ENCODE data around the gene BMAL1.
A peak's percentile ranks its signal among the peaks of the same experiment; 100 is the strongest.
"Not testable (repeated sequence)": the region's sequence is repeated elsewhere in the genome, so short reads cannot be mapped to it uniquely, and the experiment has no call there.

BMAL1 gene

DNA sequence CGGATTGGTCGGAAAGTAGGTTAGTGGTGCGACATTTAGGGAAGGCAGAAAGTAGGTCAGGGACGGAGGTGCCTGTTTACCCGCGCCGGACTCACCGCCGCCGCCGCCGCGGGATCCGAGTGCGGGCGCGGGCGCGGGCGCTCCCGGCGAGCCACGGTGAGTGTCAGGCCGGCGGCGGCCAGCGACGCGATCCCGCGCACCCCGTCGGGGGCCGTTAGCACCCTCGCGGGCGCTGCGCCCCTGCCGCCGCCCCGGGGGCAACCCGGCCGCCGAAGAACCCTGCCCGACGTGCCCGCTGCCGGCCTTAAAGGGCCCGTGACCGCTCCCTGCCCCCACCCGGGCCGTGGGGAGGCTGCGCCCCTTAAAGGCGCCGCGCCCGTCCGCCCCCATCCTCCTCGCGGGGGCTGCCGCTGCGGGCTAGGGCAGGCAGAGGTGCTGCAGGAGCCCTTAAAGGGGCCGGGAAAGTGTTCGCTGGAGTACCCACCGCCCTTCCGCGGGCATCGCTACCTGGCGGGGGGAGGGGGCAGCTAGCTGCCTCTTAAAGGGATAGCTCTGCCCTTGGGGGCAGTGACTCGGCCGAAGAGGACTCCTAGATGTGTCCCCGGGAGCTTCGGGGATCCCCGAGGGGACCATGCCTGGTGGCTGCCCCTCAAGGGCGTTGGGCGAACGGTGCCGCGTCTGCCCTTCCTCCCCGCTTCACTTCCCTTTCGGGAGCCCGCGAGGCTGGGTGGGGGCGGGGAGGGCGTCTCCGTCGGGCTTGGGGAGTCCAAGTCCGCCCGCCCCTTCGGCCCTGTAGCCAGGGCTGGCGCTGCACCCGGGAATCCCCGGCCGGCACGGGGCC is at the start of gene BMAL1:
Gene BMAL1 (plus strand): TSS at position 23 of the 841 bp plus-strand sequence. CDS start 76,519 bp downstream, outside the sequence.
- DNase-seq (ENCODE audit: low read depth in 2 of 3, low spot score in 2 of 3), result peak; percentile 23 to 40 (median 38)

DNA sequence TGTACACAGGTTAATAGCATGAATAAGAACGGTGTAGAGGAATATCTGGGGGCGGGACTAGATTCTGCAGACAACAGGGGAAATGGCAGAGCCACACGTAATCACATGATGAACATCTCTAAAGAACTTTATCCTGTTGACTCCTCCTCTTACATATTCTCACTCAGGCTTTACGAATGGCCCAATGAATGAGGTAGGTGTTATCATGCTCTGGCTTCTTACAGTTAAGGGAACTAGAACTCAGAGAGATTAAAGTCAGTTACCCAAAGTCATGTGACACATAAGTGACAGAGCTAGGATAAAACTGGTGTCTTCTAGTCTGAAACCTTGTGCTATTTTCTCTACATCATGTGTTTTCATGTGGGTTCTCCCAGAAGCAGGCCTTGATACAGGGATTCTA is 49.0 kb upstream of the BMAL1 start:
- DNase-seq (ENCODE audit: low read depth in 2 of 3, low spot score in 2 of 3), result no peak

DNA sequence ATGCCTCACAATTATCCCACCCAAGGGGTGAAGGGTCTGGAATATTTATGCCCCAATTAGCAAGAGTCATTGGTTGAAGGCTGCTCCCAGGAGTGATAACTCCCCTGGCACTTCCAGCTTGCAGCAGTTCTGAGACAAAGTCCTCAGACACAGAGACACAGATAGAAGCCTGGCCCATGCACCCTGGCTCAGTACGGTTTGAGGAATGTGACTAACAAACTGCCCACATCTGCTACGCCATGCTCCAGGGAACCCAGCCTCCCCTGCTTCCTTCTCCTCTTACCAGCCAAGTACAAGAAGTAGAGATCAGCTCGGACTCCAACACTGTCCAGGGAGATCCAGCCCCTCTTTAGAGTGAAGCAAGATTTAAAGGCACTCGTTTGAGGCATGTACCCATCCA is 48.5 kb upstream of the BMAL1 start:
- DNase-seq (ENCODE audit: low read depth in 2 of 3, low spot score in 2 of 3), result no peak

DNA sequence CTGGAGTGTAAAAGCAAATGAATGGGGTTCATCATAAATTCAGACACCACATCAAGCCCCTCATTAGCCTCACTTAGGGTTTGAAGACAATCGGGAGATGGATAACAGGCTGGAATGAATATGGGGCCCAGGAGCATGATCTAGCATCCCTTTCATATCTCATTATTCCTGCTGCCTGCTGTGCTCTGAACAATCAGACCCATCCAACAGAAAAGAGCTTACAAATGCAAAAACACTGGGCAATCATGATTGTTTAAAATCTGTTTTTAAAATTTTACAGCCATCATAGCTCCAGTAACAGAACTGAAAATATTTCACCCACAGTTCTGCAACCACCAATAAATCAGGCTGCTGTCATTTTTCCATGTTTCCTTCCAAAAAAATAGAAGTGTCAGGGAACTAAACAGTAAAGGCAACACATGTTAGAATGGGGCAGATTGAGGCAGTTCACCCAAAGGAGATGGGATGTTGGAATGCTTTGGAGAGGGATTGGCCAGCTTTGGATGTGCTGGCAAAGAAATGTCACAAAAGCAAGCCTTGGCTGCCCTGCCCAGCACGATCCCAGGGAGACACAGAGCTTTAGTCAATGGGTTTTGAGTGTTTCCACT is 47.8 kb upstream of the BMAL1 start:
- DNase-seq (ENCODE audit: low read depth in 2 of 3, low spot score in 2 of 3), result no peak

DNA sequence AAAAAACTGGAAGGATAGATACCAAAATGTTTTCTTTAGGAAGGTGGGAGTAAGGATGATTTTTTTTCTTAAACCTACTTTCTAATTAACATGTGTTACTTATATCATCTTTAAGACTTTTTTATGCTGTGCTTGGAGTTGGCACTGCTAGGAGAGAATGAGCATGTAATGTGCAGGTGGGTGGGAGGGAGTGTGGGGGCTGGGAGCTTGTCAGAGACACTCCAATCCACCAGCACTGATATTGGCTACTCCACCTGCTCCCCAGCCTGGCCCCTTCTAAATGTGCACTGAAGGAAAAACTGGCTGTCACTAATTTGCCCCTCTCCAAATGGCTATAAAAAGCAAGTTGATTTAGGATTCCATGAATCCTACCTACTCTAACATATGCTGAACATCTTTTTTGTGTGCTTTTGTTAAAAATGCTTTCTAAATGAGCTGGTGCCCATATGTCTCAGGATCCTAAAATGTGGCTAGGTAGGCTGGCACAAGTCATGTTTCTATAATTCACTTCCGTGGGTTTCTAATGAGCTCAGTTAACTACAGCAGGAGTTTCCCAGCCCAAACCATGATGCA is 44.3 kb upstream of the BMAL1 start:
- no peak for DNase-seq (ENCODE audit: low read depth in 2 of 3, low spot score in 2 of 3)

DNA sequence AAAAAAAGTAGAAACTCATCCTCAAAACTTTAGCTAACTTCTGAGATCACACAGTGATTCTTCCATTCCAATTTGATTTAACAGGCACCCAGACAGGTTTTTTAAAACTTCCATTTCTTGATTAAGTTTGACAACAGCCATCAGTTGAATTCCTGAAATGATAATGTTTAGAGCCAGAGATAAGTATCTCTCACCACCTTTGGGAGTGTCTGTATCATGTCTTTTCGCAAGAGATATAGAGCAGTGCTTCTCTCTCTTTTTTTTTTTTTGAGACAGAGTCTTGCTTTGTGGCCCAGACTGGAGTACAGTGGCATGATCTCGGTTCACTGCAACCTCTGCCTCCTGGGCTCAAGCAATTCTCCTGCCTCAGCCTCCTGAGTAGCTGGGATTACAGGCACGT is 41.7 kb upstream of the BMAL1 start:
- DNase-seq (ENCODE audit: low read depth in 2 of 3, low spot score in 2 of 3), result no peak

DNA sequence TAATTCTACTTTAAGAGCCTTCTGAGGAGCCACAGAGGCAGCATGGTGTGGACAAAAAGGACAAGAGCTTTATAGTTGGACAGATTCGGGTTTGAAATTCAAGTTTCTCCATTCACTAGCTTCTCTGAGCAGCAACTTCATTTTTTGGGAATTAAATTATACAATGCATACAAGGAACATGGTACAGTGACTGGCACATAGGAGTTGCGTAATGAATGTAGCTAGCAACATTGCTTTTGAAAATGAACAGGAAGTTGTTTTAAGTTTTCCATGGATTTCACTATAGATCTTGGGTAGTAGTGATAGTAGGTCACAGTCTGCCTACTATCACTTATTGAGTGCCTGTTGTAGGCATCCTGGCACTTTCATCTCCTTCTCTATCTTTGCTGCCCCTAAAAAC is 41.0 kb upstream of the BMAL1 start:
- no peak for DNase-seq (ENCODE audit: low read depth in 2 of 3, low spot score in 2 of 3)

DNA sequence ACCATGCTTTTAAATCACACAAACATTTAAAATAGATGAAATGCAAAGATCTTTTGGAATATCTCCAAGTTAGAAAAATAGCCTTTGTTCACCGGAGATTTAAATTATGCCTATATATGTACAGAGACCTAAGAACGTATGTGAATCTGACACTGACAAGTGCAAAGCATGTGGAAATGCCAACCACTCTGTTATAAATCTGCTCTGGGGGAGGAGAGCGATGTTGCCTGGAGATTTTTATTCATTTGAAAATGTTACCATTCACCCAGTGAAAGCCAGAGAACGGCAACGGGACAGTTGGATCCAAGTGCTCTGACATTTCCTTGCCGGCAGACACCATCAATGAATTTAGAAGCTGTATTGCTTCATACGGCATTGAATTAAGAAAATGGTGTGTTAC is 39.8 kb upstream of the BMAL1 start:
- no peak for DNase-seq (ENCODE audit: low read depth in 2 of 3, low spot score in 2 of 3)

DNA sequence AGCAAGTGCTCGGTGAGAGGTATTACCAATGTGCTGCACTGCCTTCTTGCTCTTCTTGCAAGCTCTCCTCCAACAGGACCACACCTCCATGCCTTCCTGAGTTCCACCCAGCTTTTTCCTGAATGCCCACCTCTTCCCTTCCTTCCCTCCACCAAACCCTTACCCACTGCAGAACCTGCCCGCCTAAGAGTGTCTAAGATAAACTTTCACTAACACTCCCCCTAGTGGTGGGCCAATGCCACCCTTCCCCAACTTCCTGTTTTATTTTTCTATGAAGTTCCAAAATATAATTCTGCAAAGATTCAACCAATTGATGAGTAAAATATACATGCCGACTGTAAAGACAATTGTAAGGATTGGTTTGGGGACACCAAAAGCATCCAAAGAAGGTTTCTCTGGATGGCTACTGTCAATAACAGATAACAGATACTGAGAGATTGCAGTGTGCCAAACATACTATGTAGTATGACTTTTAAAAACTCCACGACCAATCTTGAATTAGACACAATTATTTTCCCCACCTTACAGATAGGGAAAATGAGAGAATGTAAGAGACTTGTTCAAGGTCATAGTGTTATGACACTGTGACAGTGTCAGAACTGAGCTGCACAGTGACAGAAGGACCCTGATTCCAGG is 38.6 kb upstream of the BMAL1 start:
- DNase-seq (ENCODE audit: low read depth in 2 of 3, low spot score in 2 of 3), result peak in 1 of 3 experiments; percentile 23

DNA sequence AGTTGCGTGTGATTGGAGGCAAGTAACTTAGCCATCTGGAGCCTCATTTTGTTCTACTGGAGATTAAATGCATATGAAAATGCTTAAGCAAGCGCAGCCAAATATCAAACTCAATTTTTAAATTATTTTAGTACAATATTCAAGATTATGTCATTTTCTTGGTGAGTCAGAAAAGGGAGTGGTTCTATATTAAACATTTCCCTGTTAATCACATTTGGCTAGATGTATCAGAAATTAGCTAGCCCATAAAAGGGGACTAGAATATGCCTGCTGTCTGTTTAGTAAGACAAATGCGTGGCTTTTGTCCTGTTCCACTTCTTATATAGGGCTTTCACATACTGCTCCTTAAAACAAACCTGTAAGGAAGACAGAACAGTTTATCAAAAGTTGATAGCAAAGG is 35.0 kb upstream of the BMAL1 start:
- no peak for DNase-seq (ENCODE audit: low read depth in 2 of 3, low spot score in 2 of 3)

DNA sequence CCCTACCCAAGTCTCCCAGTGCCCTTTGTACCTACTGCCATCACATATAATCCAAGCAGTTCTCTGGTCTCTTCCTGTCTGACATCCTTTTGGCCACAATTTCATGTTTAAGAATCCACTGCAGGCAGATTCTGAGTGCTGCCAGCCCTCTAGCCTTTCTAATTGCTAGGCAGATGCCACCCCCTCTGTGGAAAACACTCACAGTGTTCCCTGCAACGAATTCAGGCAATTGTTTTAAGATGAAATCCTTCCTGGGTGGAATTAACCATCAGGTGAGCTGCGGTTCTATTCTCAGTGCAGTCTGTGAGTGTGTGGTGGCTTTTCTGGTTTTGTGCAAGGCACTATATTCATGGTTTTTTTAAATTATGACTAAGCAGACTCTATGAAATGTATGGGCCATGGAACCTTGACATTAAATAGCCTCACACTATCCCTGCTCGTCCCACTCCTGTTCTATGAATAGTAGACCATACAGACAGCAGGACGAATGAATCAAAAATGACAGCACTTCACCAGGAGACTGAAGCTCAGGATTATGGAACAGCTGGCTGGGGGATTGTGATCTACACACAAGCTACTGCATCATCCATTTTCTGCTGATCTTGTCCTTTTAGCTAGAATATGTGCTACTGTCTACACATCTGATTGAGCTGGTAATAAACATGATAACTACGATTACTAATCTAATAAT is 29.8 kb upstream of the BMAL1 start:
- DNase-seq (ENCODE audit: low read depth in 2 of 3, low spot score in 2 of 3), result no peak

DNA sequence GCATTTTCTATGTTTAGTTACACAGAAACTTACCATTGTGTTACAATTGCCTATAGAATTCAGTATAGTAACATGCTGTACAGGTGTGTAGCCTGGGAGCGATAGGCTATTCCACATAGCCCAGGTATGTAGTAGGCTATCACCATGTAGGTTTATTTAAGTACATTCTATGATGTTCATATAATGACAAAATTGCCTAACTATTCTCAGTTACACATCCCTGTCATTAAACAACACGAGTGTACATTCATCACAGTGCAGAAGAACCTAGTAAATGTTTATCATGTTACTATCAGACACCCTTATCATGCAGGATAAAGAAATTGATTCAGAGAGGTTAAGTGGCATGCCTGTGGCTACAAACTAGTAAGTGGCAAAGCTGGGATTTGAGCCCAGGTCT is 28.4 kb upstream of the BMAL1 start:
- no peak for DNase-seq (ENCODE audit: low read depth in 2 of 3, low spot score in 2 of 3)

DNA sequence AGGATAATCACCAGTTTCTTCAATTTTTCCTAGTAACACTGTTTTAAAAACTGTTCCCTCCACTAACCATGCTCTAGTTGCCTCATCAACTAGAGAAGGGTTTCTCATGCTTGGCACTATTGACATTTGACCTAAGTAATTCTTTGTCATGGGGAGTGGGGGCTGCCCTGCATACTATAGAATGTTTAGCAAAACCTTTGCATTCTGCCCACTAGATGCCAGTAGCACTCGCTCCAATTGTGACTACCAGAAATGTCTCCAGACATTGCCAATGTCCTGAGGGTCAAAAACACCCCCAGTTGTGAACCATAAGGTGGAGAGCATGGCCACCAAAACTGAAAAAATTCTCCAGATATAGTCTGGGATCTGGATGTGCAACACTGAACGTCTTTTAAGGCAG is 27.6 kb upstream of the BMAL1 start:
- DNase-seq (ENCODE audit: low read depth in 2 of 3, low spot score in 2 of 3), result no peak

DNA sequence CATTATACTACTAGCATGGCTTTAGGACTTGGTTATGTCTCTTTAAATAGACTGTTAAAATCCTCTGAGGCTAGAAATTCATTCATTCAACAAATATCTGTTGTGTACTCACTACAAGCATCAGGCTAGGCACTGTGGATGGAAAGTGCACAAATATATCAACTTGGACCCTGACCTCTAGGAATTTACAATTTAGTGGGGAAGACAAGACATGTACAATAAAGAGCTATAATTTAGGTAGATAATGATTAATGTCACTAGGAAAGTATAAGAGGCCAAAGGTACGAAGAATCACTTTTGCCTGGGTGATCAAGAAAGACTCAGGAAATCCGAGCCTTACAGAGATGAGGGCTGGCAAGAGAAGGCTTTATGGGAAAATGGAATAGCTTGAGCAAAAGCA is 25.6 kb upstream of the BMAL1 start:
- DNase-seq (ENCODE audit: low read depth in 2 of 3, low spot score in 2 of 3), result no peak

DNA sequence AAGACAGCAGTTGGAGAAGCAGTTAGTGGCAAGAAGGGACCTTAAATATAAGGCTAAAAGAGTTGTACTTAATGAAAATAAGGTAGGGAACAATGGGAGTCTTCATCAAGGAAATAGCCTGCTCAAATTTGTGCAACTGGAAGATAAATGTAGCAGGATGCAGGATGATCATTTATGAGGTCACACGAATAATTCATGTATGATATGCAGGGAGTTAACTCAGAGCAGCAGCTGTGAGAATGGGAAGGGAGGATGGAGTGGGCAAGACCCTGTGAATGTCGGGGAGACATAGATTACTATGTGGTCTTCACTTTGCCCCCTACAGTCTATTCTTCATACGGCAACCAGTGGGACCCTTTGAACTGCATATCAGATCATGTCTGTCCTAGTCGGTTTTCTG is 25.2 kb upstream of the BMAL1 start:
- no peak for DNase-seq (ENCODE audit: low read depth in 2 of 3, low spot score in 2 of 3)

DNA sequence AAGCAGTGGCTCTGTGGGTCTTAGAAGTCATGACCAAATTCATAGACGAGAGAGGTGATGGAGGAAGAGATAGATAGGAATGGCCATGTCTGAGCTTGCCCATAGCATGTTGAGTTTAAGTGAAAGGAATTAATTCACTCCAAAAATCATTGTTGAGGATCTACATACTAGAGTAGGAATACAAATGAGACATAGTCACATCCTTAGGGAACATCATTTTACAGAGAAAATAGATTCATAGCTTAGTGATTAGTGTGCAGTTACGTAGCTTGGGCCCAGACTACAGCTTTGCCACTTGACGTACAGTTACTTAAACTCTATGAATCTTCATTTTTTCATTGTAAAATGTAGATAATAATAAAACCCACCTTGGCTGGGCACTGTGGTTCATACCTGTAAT is 21.4 kb upstream of the BMAL1 start:
- DNase-seq (ENCODE audit: low read depth in 2 of 3, low spot score in 2 of 3), result no peak

DNA sequence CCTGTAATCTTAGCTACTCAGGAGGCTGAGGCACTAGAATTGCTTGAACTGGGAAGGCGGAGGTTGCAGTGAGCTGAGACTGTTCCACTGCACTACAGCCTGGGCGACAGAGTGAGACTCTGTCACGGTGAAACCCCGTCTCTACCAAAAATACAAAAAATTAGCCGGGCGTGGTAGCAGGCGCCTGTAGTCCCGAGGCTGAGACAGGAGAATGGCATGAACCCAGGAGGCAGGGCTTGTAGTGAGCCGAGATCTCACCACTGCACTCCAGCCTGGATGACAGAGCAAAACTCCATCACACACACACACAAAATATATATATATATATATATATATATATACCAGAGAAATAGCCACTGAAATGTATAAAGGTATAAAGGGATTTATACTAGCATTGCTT is 19.5 kb upstream of the BMAL1 start:
- not testable (repeated sequence) for DNase-seq (ENCODE audit: low read depth in 2 of 3, low spot score in 2 of 3)

DNA sequence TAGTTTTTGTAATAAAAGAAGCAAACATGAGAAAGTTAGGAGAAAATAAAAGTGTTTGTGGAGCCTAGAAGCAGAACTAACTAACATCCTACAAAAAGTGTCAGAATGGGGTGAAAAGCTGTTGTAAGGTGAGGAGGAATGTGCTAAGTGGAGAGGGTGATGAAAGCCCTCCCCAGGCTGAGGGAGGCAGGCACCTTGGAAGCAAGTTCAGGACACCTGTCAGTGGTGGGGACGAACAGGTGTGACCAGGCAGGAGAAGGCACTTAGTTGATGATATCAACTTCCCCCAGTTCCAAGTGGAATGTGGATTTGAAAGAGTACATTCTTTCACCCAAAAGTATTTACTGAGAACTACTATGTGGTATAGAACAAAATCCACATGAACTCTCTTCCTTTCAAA is 18.7 kb upstream of the BMAL1 start:
- DNase-seq (ENCODE audit: low read depth in 2 of 3, low spot score in 2 of 3), result no peak

DNA sequence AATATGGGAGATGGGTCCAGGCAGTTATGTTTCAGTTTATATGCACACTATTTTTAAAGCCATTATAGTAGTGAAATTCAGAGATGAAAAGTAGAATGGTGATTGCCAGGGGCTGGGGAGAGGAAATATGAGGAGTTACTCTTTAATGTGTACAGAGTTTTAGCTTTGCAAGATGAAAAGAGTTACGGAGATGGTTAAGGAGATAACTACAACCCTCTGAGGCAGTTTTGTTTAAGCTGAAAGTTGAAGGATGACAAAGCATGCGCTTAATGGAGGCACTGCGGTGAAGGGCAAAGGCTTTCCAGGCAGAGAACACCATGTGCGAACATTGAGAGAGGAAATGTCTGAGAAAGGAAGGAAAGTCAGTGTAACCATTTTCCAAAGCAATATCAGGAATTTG is 18.2 kb upstream of the BMAL1 start:
- no peak for DNase-seq (ENCODE audit: low read depth in 2 of 3, low spot score in 2 of 3)

DNA sequence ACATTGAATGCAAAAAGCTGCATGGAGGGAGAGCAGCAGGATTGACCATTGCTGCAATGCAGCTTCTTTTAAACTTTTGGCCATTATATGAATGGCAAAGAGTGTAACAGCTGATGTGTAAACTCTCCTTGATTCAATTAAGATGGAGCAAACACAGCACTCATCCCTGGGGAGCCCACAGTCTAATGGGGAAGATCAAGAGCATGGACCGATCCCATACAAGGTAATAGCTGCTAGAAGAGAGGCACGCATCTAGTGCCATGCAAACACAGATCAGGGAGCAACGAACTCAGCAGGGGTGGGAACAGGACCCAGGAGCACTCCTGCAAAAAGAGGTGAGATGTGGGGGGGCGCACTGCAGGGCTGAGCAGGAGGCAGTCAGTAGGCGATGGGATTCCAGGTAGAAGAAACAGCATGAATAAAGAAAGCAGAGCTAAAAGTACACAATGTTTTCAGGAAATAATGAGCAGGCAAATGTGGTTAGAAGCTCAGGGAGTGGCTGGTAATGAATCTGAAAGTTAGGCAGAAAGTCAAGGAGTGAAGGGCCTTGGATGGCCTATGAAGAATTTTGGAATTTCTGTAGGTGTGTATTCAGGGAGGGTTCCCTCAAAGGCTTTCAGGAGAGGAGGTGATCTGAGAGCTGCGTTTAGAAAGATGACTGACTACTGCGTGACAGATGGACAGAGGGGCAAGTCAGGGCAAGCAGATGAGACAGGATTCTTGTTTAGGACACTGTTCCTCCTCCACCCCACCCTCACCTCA is 17.2 kb upstream of the BMAL1 start:
- no peak for DNase-seq (ENCODE audit: low read depth in 2 of 3, low spot score in 2 of 3)

Data from activated CD8-positive, alpha-beta memory T cell treated with anti-CD3 and anti-CD28 coated beads for 48 hours (primary cell).